Gastroesophageal sphincter (tissue), 4 donors: ENCODE results near the gene OPTC. TPM values are rescaled to one million over a fixed set of nuclear protein-coding genes. Genes with fewer than 3 reads are reported as not detected.
"Not testable (repeated sequence)": the region's sequence is repeated elsewhere in the genome, so short reads cannot be mapped to it uniquely, and the experiment has no call there.

Experiments used
- ATAC-seq: fragments of 150-250 bp; one replicate; pipeline ENCODE4 v1.9.1; 2016; ENCODE audit warnings: mild to moderate bottlenecking, moderate library complexity
- H3K27ac ChIP-seq, 4 donors: fragments of 200-600 bp; sonication (generic) in 3 of 4; 1 replicate in 3 of 4; 2 replicates in 1 of 4; pipeline ENCODE4 v1.5.1; 2016 to 2019
- H3K27me3 ChIP-seq: fragments of 200-600 bp; sonication (generic); one replicate; pipeline ENCODE4 v1.5.1; 2019
- H3K36me3 ChIP-seq, 2 donors: fragments of 200-600 bp; sonication (generic); one replicate each; pipeline ENCODE4 v1.5.1; 2019; ENCODE audit warnings: control low read depth in 1 of 2
- H3K4me1 ChIP-seq, 3 donors: fragments of 200-600 bp; sonication (generic); 1 replicate in 2 of 3; 2 replicates in 1 of 3; pipeline ENCODE4 v1.5.1; 2016 to 2019; ENCODE audit warnings: control low read depth in 2 of 3
- H3K4me3 ChIP-seq, 2 donors: fragments of 200-600 bp; sonication (generic); one replicate each; pipeline ENCODE4 v1.5.1; 2019; ENCODE audit warnings: mild to moderate bottlenecking in 1 of 2, moderate library complexity in 1 of 2
- H3K9me3 ChIP-seq, 3 donors: fragments of 200-600 bp; sonication (generic); one replicate each; pipeline ENCODE4 v1.5.1; 2017 to 2019; ENCODE audit warnings: control low read depth in 2 of 3
- EP300 ChIP-seq: sonication (generic); formaldehyde crosslinking; IDR thresholded peaks from one replicate; pipeline ENCODE4 v1.6.1; 2017; ENCODE audit warnings: antibody characterized with exemption, mild to moderate bottlenecking
- POLR2A ChIP-seq, 2 donors: fragments of 450-650 bp; IDR thresholded peaks; one replicate each; pipeline ENCODE4 v1.6.1; 2017; ENCODE audit warnings: antibody characterized with exemption in 2 of 2, mild to moderate bottlenecking in 2 of 2, moderate library complexity in 1 of 2
- POLR2AphosphoS5 ChIP-seq: sonication (generic); formaldehyde crosslinking; IDR thresholded peaks from one replicate; pipeline ENCODE4 v1.6.1; 2017; ENCODE audit warnings: antibody characterized with exemption
- WGBS, 2 donors: methylation state at CpG; one replicate each; pipeline ENCODE4 v1.1.5; 2018; ENCODE audit warnings: low coverage in 1 of 2; 5-methylcytosine and 5-hydroxymethylcytosine counted together
- total RNA-seq, 4 donors: library from RNA; depleted of rRNA; stranded (reverse); fragments of >200 nt; gene quantifications; one replicate each; pipeline ENCODE4 v1.1.0, GENCODE V29; 2016
- TF ChIP-seq, protein P1 (sequence below), 4 experiments: fragments of 200-600 bp in 2 of 4; fragments of 450-650 bp in 2 of 4; sonication (generic) in 1 of 4; IDR thresholded peaks; one replicate each; pipeline ENCODE4 v1.5.1; 2017 to 2019; ENCODE audit warnings: antibody characterized with exemption in 4 of 4, mild to moderate bottlenecking in 2 of 4, moderate library complexity in 2 of 4

OPTC gene
- total RNA-seq, 4 donors from 2014 or later: not detected

DNA sequence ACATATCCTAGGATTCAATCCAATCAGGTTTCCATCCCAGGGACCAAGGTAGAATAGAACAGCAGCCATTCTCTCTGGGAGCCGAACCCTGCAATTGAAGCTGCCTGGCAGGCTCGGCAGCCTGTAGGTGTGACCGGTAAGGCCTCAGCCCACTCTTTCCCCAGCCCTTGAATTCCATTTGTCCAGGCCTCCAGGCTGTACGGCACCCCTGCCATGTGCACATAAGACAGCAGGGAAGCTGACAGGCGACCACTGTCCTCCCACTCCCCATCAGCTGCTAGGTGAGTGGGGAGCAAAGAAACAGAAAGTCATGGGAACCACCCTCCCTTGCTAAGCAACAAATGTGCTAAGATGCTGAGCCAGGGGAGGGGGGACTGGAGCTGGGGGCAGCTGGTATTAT is 23.0 kb downstream of the OPTC start:
- TF ChIP-seq, protein P1, sequence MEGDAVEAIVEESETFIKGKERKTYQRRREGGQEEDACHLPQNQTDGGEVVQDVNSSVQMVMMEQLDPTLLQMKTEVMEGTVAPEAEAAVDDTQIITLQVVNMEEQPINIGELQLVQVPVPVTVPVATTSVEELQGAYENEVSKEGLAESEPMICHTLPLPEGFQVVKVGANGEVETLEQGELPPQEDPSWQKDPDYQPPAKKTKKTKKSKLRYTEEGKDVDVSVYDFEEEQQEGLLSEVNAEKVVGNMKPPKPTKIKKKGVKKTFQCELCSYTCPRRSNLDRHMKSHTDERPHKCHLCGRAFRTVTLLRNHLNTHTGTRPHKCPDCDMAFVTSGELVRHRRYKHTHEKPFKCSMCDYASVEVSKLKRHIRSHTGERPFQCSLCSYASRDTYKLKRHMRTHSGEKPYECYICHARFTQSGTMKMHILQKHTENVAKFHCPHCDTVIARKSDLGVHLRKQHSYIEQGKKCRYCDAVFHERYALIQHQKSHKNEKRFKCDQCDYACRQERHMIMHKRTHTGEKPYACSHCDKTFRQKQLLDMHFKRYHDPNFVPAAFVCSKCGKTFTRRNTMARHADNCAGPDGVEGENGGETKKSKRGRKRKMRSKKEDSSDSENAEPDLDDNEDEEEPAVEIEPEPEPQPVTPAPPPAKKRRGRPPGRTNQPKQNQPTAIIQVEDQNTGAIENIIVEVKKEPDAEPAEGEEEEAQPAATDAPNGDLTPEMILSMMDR (IDR thresholded peaks at IDR 0.05): no peak
- TF ChIP-seq POLR2AphosphoS5 (no peak), EP300 (no peak), POLR2A (IDR thresholded peaks at IDR 0.05) (no peak)
- peaks cover 12 to 55% (median 32%) of the 10 kb centered on the region in 3 donors for H3K4me1 ChIP-seq
- ATAC-seq: no peak
- H3K9me3 ChIP-seq: no peaks in the 10 kb centered on the region
- WGBS, 2 donors: 50 to 67% methylated on average over 3 to 4 of the region's 5 CpGs
- H3K4me3 ChIP-seq: no peak overlapping the region
- H3K36me3 ChIP-seq: no peaks in the 10 kb centered on the region
- no peak overlapping the region for H3K27ac ChIP-seq
- no peaks in the 10 kb centered on the region for H3K27me3 ChIP-seq

DNA sequence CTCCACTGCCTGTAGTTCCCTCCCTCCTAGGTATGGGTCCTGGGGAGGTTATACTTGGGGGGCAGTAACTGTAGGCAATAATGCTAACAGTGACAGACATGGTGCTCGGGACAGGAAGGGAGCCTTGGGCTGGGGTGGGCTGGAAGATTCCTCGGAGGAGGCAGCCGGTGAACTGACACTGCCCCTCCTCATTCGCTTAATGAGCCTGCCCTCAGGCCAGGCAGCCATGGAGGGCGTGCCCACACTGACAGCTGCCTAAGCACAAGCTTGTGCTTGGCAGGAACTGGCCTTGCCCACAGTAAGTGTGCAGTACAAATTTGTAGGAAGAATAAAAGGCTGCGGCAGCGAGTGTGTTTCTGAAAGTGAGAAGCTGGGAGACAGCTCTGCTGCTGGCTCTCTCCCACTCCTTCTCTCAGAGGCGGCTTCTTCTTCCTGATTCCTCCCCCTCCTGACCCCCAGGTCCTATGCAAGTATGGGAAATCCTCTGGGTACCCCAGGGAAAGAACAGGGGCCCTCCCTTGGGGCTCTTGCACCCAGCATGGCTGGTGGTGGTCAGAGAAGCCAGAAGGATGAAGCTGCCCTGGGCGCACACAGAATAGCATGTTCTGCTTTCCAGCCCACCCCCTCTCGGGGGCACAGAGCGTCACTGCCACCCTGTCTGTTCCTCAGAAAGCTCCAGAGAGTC is 23.6 kb downstream of the OPTC start:
- no peak for TF ChIP-seq EP300
- Histone ChIP-seq H3K36me3 (no peaks in the 10 kb centered on the region), H3K9me3 (no peaks in the 10 kb centered on the region), H3K27ac (no peak overlapping the region), H3K27me3 (no peaks in the 10 kb centered on the region), H3K4me3 (no peak overlapping the region), H3K4me1 (peaks cover 11 to 55% (median 29%) of the 10 kb centered on the region in 3 donors)
- 89 to 90% methylated on average over 2 to 3 of the region's 11 CpGs for WGBS, 2 donors
- no peak for ATAC-seq

DNA sequence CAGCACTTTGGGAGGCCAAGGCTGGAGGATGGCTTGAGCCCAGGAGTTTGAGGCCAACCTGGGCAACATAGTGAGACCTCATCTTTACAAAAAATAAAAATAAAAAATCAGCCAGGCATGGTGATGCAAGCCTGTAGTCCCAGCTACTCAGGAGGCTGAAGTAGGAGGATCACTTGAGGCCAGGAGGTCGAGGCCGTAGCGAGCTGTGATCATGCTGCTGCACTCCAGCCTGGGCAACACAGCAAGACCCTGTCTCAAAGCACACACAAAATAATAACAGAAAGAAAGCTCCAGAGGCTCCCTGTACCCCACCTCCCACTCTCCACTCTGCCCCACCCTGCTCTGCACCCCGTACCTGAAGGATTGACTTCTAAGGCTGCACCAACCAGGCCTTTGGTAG is 24.2 kb downstream of the OPTC start:
- H3K27ac ChIP-seq, H3K9me3 ChIP-seq, H3K27me3 ChIP-seq, H3K36me3 ChIP-seq, H3K4me3 ChIP-seq, ATAC-seq: not testable (repeated sequence)
- peaks cover 6 to 55% (median 23%) of the 10 kb centered on the region in 3 donors for H3K4me1 ChIP-seq
- 100% methylated on average over 2 of the region's 4 CpGs for WGBS, 2 donors

DNA sequence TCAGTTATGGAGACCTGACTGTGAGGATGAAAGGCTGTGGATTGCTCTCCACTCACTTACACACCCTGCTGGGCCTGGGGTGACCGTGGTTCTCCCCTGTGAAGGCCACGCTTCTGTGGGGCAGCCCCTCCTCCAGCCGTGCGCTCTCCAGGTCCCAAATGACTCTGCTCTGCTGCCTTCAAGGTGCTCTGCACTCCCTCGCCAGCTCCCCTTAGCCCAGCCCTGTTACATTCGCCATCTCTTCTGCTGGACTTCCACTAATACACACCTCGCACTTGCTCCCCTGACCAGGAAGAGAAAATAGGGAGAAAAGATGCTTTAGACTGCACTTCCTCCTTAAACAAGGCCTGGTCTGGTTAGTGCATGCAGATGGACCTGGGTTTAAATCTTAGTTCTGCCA is 24.6 kb downstream of the OPTC start:
- WGBS, 2 donors: 93 to 100% methylated on average over 2 to 3 of the region's 7 CpGs
- Histone ChIP-seq H3K27ac (no peak overlapping the region), H3K27me3 (no peaks in the 10 kb centered on the region), H3K4me3 (no peak overlapping the region), H3K36me3 (no peaks in the 10 kb centered on the region), H3K9me3 (no peaks in the 10 kb centered on the region), H3K4me1 (peaks cover 3 to 55% (median 19%) of the 10 kb centered on the region in 3 donors)
- TF ChIP-seq POLR2A (IDR thresholded peaks at IDR 0.05) (no peak), POLR2AphosphoS5 (no peak)
- ATAC-seq: no peak

DNA sequence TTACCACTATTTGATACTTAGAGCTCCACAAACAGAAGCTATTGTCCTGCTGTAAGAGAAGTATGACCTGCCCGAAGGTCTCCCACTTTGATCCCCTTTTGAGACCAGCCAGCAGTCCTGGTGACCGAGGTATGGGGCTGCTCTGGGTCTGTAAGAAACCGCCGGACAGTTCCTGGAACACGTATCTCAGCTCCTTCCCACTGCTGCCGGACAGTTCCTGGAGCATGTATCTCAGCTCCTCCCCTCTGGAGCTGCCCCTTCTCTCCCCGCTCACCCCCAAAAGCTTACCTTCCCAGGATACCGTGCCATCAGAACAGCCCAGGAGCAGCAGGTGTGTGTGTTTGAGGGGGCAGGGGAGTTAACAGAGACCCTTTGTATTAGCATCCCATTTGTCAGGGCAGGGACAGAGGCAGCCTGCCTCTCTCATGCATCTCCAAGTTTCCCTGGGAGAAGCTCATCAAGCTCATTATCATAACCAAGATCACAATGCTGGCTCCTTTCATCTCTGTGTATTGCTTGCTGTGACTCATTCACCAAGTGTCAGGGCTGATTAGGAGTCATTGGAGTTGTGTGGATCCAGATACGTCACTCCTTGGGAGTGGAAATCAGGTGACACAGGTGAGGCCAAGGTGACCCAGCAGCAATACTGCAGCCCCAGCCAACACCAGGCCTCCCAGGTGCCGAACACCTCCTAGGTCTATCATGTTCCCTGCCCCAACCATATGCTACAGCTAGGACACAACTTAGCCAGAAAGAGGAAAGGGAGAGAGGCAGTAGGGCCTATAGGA is 25.3 kb downstream of the OPTC start:
- Histone ChIP-seq H3K4me3 (no peak overlapping the region), H3K9me3 (no peaks in the 10 kb centered on the region), H3K27ac (peak overlapping the region in 1 of 4 donors; percentile 58), H3K27me3 (no peaks in the 10 kb centered on the region), H3K36me3 (no peaks in the 10 kb centered on the region), H3K4me1 (peaks cover 0 to 55% (median 15%) of the 10 kb centered on the region in 3 donors)
- WGBS, 2 donors: 45 to 80% methylated on average over 1 to 5 of the region's 10 CpGs
- no peak for ATAC-seq
- TF ChIP-seq, protein P1 (IDR thresholded peaks at IDR 0.05): no peak
- TF ChIP-seq POLR2AphosphoS5 (no peak), POLR2A (IDR thresholded peaks at IDR 0.05) (no peak), EP300 (no peak)

DNA sequence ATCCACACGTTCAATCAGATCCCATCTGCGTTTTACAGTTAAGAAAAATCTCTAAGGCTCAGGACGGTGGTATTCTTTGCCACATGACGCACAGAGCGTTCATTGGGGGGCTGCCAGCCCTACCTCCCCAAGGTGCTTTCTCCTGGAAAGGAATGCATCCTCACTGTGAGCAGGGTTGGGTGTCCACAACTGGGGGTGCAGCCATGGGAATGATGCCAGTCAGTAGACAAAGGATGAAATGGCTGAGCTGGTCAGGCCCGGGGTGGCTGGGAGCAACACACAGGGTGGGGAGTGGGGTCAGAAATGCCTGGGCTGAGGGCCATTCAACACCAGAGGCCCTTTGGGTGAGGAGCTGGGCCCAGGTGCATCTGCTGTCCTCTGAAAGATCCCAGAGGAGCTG is 25.9 kb downstream of the OPTC start:
- H3K4me3 ChIP-seq: no peak overlapping the region
- peak overlapping the region in 1 of 4 donors; percentile 58 for H3K27ac ChIP-seq
- no peak for ATAC-seq
- H3K27me3 ChIP-seq: no peaks in the 10 kb centered on the region
- WGBS, 2 donors: 88 to 90% methylated on average over 4 to 5 of the region's 6 CpGs
- H3K36me3 ChIP-seq: no peaks in the 10 kb centered on the region
- no peak for TF ChIP-seq POLR2A (IDR thresholded peaks at IDR 0.05)
- H3K4me1 ChIP-seq: peaks cover 0 to 55% (median 18%) of the 10 kb centered on the region in 3 donors
- no peaks in the 10 kb centered on the region for H3K9me3 ChIP-seq

DNA sequence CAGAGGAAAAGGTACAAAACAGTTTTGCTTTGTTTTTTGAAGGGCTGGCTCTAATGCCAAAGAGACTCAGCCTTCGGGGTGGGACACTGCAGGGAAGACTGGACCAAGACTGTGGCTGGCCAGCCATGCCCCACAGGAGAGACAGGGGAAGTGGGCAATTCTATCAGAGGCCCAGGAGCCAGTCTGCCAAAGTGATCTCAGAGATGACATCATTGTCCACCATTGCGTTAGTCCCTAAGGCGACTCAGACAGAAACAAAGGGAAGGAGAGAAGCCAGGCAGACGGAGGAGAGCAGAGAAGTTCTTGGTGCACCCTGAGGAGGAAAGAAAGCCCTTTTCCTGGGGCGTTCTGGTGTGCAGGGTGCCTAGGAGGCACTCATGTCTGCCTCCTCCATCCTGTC is 26.4 kb downstream of the OPTC start:
- Histone ChIP-seq H3K4me3 (no peak overlapping the region), H3K27ac (peak overlapping the region in 1 of 4 donors; percentile 58), H3K27me3 (no peaks in the 10 kb centered on the region), H3K4me1 (peaks cover 0 to 56% (median 22%) of the 10 kb centered on the region in 3 donors), H3K36me3 (no peaks in the 10 kb centered on the region), H3K9me3 (no peaks in the 10 kb centered on the region)
- TF ChIP-seq, protein P1 (IDR thresholded peaks at IDR 0.05): no peak
- TF ChIP-seq POLR2A (IDR thresholded peaks at IDR 0.05): no peak
- TF ChIP-seq EP300: no peak
- TF ChIP-seq POLR2AphosphoS5: no peak
- peak; percentile 65 for ATAC-seq
- WGBS, 2 donors: 20 to 40% methylated on average over 2 to 4 of the region's 5 CpGs
